ENCODE measurements around the gene ISG20.
A peak's percentile ranks its signal among the peaks of the same experiment; 100 is the strongest.

The ISG20 gene

GRCh38 chr15:88655800-88656488, 17.1 kb downstream of the ISG20 start:
- DNase-seq = no peak

- DNase-seq = no peak
Measured at GRCh38 chr15:88656760-88657221, 18.0 kb downstream of the ISG20 start.

GRCh38 chr15:88657326-88658069, 18.7 kb downstream of the ISG20 start:
- no peak for DNase-seq

GRCh38 chr15:88658070-88658965, 19.5 kb downstream of the ISG20 start:
- no peak for DNase-seq

- DNase-seq = no peak
Measured at GRCh38 chr15:88658972-88659931, 20.4 kb downstream of the ISG20 start.

- DNase-seq = no peak
Measured at GRCh38 chr15:88661041-88661700, 22.4 kb downstream of the ISG20 start.

GRCh38 chr15:88661761-88662556, 23.1 kb downstream of the ISG20 start:
- DNase-seq = no peak

- no peak for DNase-seq
Measured at GRCh38 chr15:88663141-88663621, 24.4 kb downstream of the ISG20 start.

- peak in 1 of 4 experiments; percentile 21 for DNase-seq
Measured at GRCh38 chr15:88664151-88664778, 25.4 kb downstream of the ISG20 start.

- DNase-seq = no peak
Measured at GRCh38 chr15:88674661-88675060, 35.8 kb downstream of the ISG20 start.

- no peak for DNase-seq
Measured at GRCh38 chr15:88678755-88679154, 39.9 kb downstream of the ISG20 start.

GRCh38 chr15:88680241-88681001, 41.6 kb downstream of the ISG20 start:
- DNase-seq = no peak

- DNase-seq = no peak
Measured at GRCh38 chr15:88681610-88682221, 42.9 kb downstream of the ISG20 start.

- DNase-seq = no peak
Measured at GRCh38 chr15:88684345-88684744, 45.5 kb downstream of the ISG20 start.

- no peak for DNase-seq
Measured at GRCh38 chr15:88686166-88686565, 47.4 kb downstream of the ISG20 start.

- no peak for DNase-seq
Measured at GRCh38 chr15:88688394-88688933, 49.6 kb downstream of the ISG20 start.

GRCh38 chr15:88690331-88690730, 51.5 kb downstream of the ISG20 start:
- DNase-seq = no peak

- DNase-seq = no peak
Measured at GRCh38 chr15:88693191-88693590, 54.4 kb downstream of the ISG20 start.

All from activated CD4-positive, CD25-positive, alpha-beta regulatory T cell (primary cell).